GM12878 (cell line): ENCODE data around the gene UBASH3B. TPM values are rescaled to one million over a fixed set of nuclear protein-coding genes. Genes with fewer than 3 reads are reported as not detected.

Experiments used
- ATAC-seq: fragments of 200-7000 bp; cut with Tn5 transposase; 3 replicates; pipeline ENCODE4 v1.9.1; 2020; ENCODE audit warnings: mild to moderate bottlenecking, moderate library complexity
- BruUV-seq: library from RNA; stranded (reverse); fragments of 400-500 nt; replicated peaks from 2 replicates; lab custom pipeline; 2021; lab: Mats Ljungman, UMichigan
- CTCF ChIA-PET: fragments of 300-600 bp; sonication (Branson Sonifier 250); formaldehyde crosslinking; extraction: SDS; loops from one replicate; lab custom pipeline; 2021; ENCODE audit warnings: inconsistent platforms; lab: Yijun Ruan, JAX
- POLR2A ChIA-PET: fragments of 350-600 bp; formaldehyde crosslinking; extraction: SDS; loops from one replicate; lab custom pipeline; 2021; ENCODE audit warnings: inconsistent platforms; lab: Charles Lee
- RAD21 ChIA-PET: fragments of 300-600 bp; sonication (Branson Sonifier 250); formaldehyde crosslinking; loops from one replicate; lab custom pipeline; 2023; ENCODE audit warnings: antibody characterized with exemption; ENCODE audit not compliant: unreplicated experiment; lab: Charles Lee
- SMC1A ChIA-PET: fragments of 300-600 bp; sonication (Branson Sonifier 250); formaldehyde crosslinking; loops from one replicate; lab custom pipeline; 2023; ENCODE audit not compliant: unreplicated experiment, uncharacterized antibody; lab: Charles Lee
- DNase-seq: peaks from one replicate; pipeline ENCODE4 v3.0.0-alpha.2; 2011; ENCODE audit warnings: low read depth, low spot score
- FAIRE-seq: peaks from 3 replicates; lab custom pipeline; 2011; peaks lifted over from hg19 to GRCh38; lab: Jason Lieb, UNC
- H2AFZ ChIP-seq: 2 replicates; pipeline ENCODE4 v1.6.0; 2011; ENCODE audit warnings: low read depth, low read length, control low read depth; ENCODE audit not compliant: control insufficient read depth
- H3K27ac ChIP-seq: 2 replicates; pipeline ENCODE4 v1.5.1; 2011; ENCODE audit warnings: control low read depth; ENCODE audit not compliant: control insufficient read depth, insufficient read depth
- H3K27me3 ChIP-seq, 2 experiments: replicated peaks in 1 of 2; 2 replicates each; pipeline versions ENCODE4 v1.6.0 to v1.6.1; 2011; ENCODE audit warnings: low read length in 1 of 2; ENCODE audit not compliant: control insufficient read depth in 2 of 2, insufficient read depth in 2 of 2
- H3K36me3 ChIP-seq, 2 experiments: 2 replicates each; pipeline ENCODE4 v1.5.1; 2011; ENCODE audit warnings: low read length in 1 of 2; ENCODE audit not compliant: control insufficient read depth in 2 of 2, insufficient read depth in 2 of 2
- H3K4me1 ChIP-seq: 2 replicates; pipeline ENCODE4 v1.6.1; 2011; ENCODE audit warnings: mild to moderate bottlenecking, low read length, moderate library complexity, mixed read lengths; ENCODE audit not compliant: control insufficient read depth, insufficient read depth
- H3K4me2 ChIP-seq: 2 replicates; pipeline ENCODE4 v1.6.0; 2011; ENCODE audit warnings: control low read depth; ENCODE audit not compliant: control insufficient read depth, insufficient read depth
- H3K4me3 ChIP-seq: fragments of 200-600 bp; sonication (generic); 2 replicates; pipeline ENCODE4 v1.5.1; 2016
- H3K79me2 ChIP-seq: 2 replicates; pipeline ENCODE4 v1.6.0; 2011; ENCODE audit warnings: low read length; ENCODE audit not compliant: control insufficient read depth, insufficient read depth
- H3K9ac ChIP-seq: 2 replicates; pipeline ENCODE4 v1.8.0; 2011; ENCODE audit warnings: low read length, control low read depth, mixed read lengths; ENCODE audit not compliant: control insufficient read depth, insufficient read depth
- H3K9me3 ChIP-seq: replicated peaks from 3 replicates; pipeline ENCODE4 v1.5.1; 2011; ENCODE audit warnings: mild to moderate bottlenecking, low read length; ENCODE audit not compliant: control insufficient read depth, insufficient read depth
- H4K20me1 ChIP-seq: 2 replicates; pipeline ENCODE4 v1.6.0; 2011; ENCODE audit not compliant: control insufficient read depth, insufficient read depth
- BRCA1 ChIP-seq: IDR thresholded peaks from 2 replicates; pipeline ENCODE4 v1.6.1; 2011; ENCODE audit warnings: low read depth, low read length, improper control_type of control experiment
- EGR1 ChIP-seq, 2 experiments: IDR thresholded peaks; 1 replicate in 1 of 2; 2 replicates in 1 of 2; pipeline ENCODE4 v1.6.1; 2011 to 2012; ENCODE audit warnings: low read depth in 2 of 2, low read length in 2 of 2, borderline replicate concordance in 1 of 2, mild to moderate bottlenecking in 1 of 2, moderate library complexity in 1 of 2
- FOXM1 ChIP-seq: IDR thresholded peaks from 2 replicates; pipeline ENCODE4 v1.6.1; 2012; ENCODE audit warnings: low read depth, mild to moderate bottlenecking, inconsistent platforms, low read length, moderate library complexity
- HDAC6 ChIP-seq: fragments of 200-600 bp; sonication (generic); IDR thresholded peaks from one replicate; pipeline ENCODE4 v1.8.0; 2017; ENCODE audit warnings: antibody characterized with exemption; ENCODE audit not compliant: unreplicated experiment
- MEF2A ChIP-seq: IDR thresholded peaks from 2 replicates; pipeline ENCODE4 v1.6.1; 2011; ENCODE audit warnings: low read depth, mild to moderate bottlenecking, low read length, moderate library complexity; ENCODE audit not compliant: insufficient read depth
- MTA2 ChIP-seq: fragments of 450-650 bp; IDR thresholded peaks from 2 replicates; pipeline ENCODE4 v1.6.1; 2016; ENCODE audit warnings: low read depth, mild to moderate bottlenecking, moderate library complexity
- SMC3 ChIP-seq: IDR thresholded peaks from 2 replicates; pipeline ENCODE4 v1.6.1; 2011; ENCODE audit warnings: low read length, improper control_type of control experiment, borderline replicate concordance
- SP1 ChIP-seq: IDR thresholded peaks from one replicate; pipeline ENCODE4 v1.6.1; 2011; ENCODE audit warnings: low read depth, low read length
- ZNF24 ChIP-seq: fragments of 450-650 bp; IDR thresholded peaks from 2 replicates; pipeline ENCODE4 v1.6.1; 2017; ENCODE audit warnings: antibody characterized with exemption, mild to moderate bottlenecking
- ZNF274 ChIP-seq: IDR thresholded peaks from one replicate; pipeline ENCODE4 v1.8.0; 2011; ENCODE audit not compliant: insufficient read length, insufficient read depth
- WGBS: methylation state at CpG from one replicate; pipeline ENCODE4 v1.1.6; 2016; ENCODE audit warnings: low lambda C conversion rate; ENCODE audit not compliant: insufficient replicate concordance, insufficient coverage; ENCODE audit errors: missing lambda C conversion rate; 5-methylcytosine and 5-hydroxymethylcytosine counted together
- in situ Hi-C: fragments of 300-500 bp; cut with MboI; formaldehyde crosslinking; loops from 9 replicates; pipeline ENCODE4 v1.14.3; 2018; ENCODE audit warnings: mixed read lengths
- intact Hi-C: fragments of 100-400 bp; cut with micrococcal nuclease; formaldehyde crosslinking; loops from one replicate; pipeline ENCODE4 v1.14.2; 2022; ENCODE audit not compliant: unreplicated experiment
- polyA plus RNA-seq, 11 experiments: library from polyadenylated mRNA; depleted of rRNA in 4 of 11; unstranded in 6 of 11; stranded (reverse) in 5 of 11; fragments of >200 nt; fragmentation: Nextera tagmentation in 4 of 11; fragmentation: Illumina TruSeq in 1 of 11; extraction: Ambion mirVana in 4 of 11; extraction: Trizol in 1 of 11; gene quantifications; 1 replicate in 1 of 11; 2 replicates in 10 of 11; pipeline versions ENCODE4 v1.2.1 to v1.2.3, GENCODE V29; 2011 to 2016; ENCODE audit warnings: inconsistent platforms in 2 of 11, missing spikeins in 2 of 11, low read depth in 1 of 11
- total RNA-seq, 4 experiments: library from RNA; depleted of rRNA in 3 of 4; stranded (reverse); fragments of >200 nt in 3 of 4; fragmentation: Illumina TruSeq in 1 of 4; extraction: Trizol in 1 of 4; gene quantifications; 2 replicates each; pipeline versions ENCODE4 v1.2.1 to v1.2.3, GENCODE V29; 2013 to 2021
- TF ChIP-seq, protein P1 (sequence below): fragments of 450-650 bp; IDR thresholded peaks from 2 replicates; pipeline ENCODE4 v1.6.1; 2017; ENCODE audit warnings: antibody characterized with exemption, mild to moderate bottlenecking, moderate library complexity

UBASH3B gene
- total and polyA plus RNA-seq, 10 of the 15 experiments (the other 5 are each of a cell fraction or from before 2014, with no cell fraction given): 0.18 to 3.3 (median 0.57) TPM

DNA sequence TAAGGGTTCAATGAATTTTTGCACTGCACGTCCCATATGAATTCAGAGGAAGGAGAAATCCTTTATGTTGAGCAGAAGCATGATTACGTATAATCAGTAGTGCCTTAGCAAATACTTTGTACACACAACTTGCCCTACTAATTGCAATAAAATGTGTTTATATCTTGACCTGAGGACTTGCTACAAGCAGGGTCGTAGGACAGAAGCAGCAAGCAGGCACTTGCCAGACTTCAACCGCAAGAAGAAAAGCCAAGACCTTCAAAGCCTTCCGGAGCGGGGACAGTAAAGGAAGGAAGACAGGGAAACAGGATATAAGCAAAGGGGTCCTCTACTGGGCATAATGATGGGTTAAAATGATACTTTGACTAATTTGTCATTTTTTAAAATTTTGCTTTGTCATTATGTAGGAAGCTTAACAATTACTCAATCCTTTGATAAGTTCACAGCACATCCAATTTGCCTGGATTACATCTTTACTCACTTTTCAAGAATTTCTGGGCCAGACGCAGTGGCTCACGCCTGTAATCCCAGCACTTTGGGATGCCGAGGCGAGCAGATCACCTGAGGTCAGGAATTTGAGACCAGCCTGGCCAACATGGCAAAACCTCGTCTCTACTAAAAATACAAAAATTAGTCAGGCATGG, 23.2 kb upstream of the UBASH3B start:
- Histone ChIP-seq H3K9ac (no peak overlapping the region), H3K9me3 (no peaks in the 10 kb centered on the region), H3K79me2 (no peaks in the 10 kb centered on the region), H3K27me3 (peaks cover 0 to 2% of the 10 kb centered on the region in 2 experiments; a peak in 3 of 4 replicates), H2AFZ (no peak overlapping the region), H3K4me1 (no peaks in the 10 kb centered on the region), H4K20me1 (no peaks in the 10 kb centered on the region; the same call in 1 of the 2 replicates), H3K4me3 (no peak overlapping the region), H3K27ac (no peak overlapping the region), H3K36me3 (no peaks in the 10 kb centered on the region), H3K4me2 (no peak overlapping the region)
- 31% methylated on average over 11 of the region's 11 CpGs for WGBS
- ChIA-PET SMC1A (interaction anchor here (1.0 to 2.4 kb wide), 7 partner anchors 120 to 222 kb away, joined by 3 to 12 read pairs (median 6); no protein-coding TSS in a partner anchor), POLR2A (no interaction called here), RAD21 (interaction anchor here (0.7 to 1.8 kb wide), 3 partner anchors 149 to 221 kb away, joined by 3 to 8 read pairs (median 4); no protein-coding TSS in a partner anchor), CTCF (interaction anchor here (0.6 to 8.2 kb wide), 10 partner anchors 80 to 222 kb away, joined by 3 to 78 read pairs (median 4); no protein-coding TSS in a partner anchor)
- in situ Hi-C loops: loop anchor here (5.0 kb wide), 2 partner anchors 120 to 150 kb away; no protein-coding TSS in a partner anchor
- ATAC-seq (no peak), FAIRE-seq (no peak), DNase-seq (no peak)
- BruUV-seq: no TSS peak
- no peak for TF ChIP-seq ZNF24
- no peak for TF ChIP-seq BRCA1
- no peak for TF ChIP-seq SP1
- TF ChIP-seq HDAC6: no peak
- intact Hi-C loops: loop anchor here (10.0 kb wide), 1 partner anchor 392 kb away; no protein-coding TSS in a partner anchor

GRCh38 chr11:122633219-122633829, 22.2 kb upstream of the UBASH3B start:
- WGBS: 4% methylated on average over 8 of the region's 8 CpGs
- in situ Hi-C loops: loop anchor here (5.0 kb wide), 2 partner anchors 119 to 149 kb away; no protein-coding TSS in a partner anchor
- peak; percentile 45; the same call in 1 of the 2 replicates for TF ChIP-seq SMC3
- no peak for TF ChIP-seq MEF2A
- TF ChIP-seq FOXM1: no peak
- TF ChIP-seq ZNF274: no peak
- TF ChIP-seq, protein P1, sequence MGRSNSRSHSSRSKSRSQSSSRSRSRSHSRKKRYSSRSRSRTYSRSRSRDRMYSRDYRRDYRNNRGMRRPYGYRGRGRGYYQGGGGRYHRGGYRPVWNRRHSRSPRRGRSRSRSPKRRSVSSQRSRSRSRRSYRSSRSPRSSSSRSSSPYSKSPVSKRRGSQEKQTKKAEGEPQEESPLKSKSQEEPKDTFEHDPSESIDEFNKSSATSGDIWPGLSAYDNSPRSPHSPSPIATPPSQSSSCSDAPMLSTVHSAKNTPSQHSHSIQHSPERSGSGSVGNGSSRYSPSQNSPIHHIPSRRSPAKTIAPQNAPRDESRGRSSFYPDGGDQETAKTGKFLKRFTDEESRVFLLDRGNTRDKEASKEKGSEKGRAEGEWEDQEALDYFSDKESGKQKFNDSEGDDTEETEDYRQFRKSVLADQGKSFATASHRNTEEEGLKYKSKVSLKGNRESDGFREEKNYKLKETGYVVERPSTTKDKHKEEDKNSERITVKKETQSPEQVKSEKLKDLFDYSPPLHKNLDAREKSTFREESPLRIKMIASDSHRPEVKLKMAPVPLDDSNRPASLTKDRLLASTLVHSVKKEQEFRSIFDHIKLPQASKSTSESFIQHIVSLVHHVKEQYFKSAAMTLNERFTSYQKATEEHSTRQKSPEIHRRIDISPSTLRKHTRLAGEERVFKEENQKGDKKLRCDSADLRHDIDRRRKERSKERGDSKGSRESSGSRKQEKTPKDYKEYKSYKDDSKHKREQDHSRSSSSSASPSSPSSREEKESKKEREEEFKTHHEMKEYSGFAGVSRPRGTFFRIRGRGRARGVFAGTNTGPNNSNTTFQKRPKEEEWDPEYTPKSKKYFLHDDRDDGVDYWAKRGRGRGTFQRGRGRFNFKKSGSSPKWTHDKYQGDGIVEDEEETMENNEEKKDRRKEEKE: no peak
- no peak for TF ChIP-seq MTA2
- TF ChIP-seq EGR1 (IDR thresholded peaks at IDR 0.05; ENCODE audit: borderline replicate concordance in 1 of 2, low read depth in 2 of 2, low read length in 2 of 2): no peak

More at GRCh38 chr11:122633219-122633829, 22.2 kb upstream of the UBASH3B start:
- FAIRE-seq (peak; percentile 86), ATAC-seq (peak; percentile 64), DNase-seq (no peak)
- ChIA-PET SMC1A (interaction anchor here (0.6 to 2.4 kb wide), 6 partner anchors 122 to 1664 kb away, joined by 3 to 12 read pairs (median 7); no protein-coding TSS in a partner anchor), RAD21 (interaction anchor here (1.5 to 1.8 kb wide), 2 partner anchors 148 to 219 kb away, joined by 4 to 8 read pairs; no protein-coding TSS in a partner anchor), POLR2A (no interaction called here), CTCF (interaction anchor here (1.3 to 8.2 kb wide), 5 partner anchors 79 to 220 kb away, joined by 3 to 40 read pairs (median 8); no protein-coding TSS in a partner anchor)
- no peak overlapping the region for H3K9ac ChIP-seq
- no TSS peak for BruUV-seq
- H2AFZ ChIP-seq: no peak overlapping the region
- H3K9me3 ChIP-seq: no peaks in the 10 kb centered on the region
- no peak overlapping the region for H3K4me2 ChIP-seq
- no peak overlapping the region for H3K27ac ChIP-seq
- no peaks in the 10 kb centered on the region for H4K20me1 ChIP-seq
- no peaks in the 10 kb centered on the region for H3K4me1 ChIP-seq
- no peaks in the 10 kb centered on the region for H3K36me3 ChIP-seq
- no peak overlapping the region for H3K4me3 ChIP-seq
- H3K27me3 ChIP-seq: peaks cover 2 to 4% of the 10 kb centered on the region in 2 experiments; a peak in 3 of 4 replicates
- intact Hi-C loops: loop anchor here (1.0 to 10.0 kb wide), 2 partner anchors 123 to 391 kb away; no protein-coding TSS in a partner anchor
- H3K79me2 ChIP-seq: no peaks in the 10 kb centered on the region
